BLaER1 treated with 17β-estradiol and CSF1 and Interleukin-3, amounts not matched to agents 10 nM and 100 nM (cell line): ENCODE measurements around the gene KIRREL1.

ENCODE experiments used
- H3K27ac ChIP-seq, 11 experiments: shearing (Covaris generic); formaldehyde crosslinking; 2 replicates each; pipeline ENCODE4 v1.8.1; 2022
- H3K27me3 ChIP-seq, 11 experiments: shearing (Covaris generic); formaldehyde crosslinking; 2 replicates each; pipeline ENCODE4 v1.8.1; 2022
- H3K36me3 ChIP-seq, 11 experiments: shearing (Covaris generic); formaldehyde crosslinking; 2 replicates each; pipeline ENCODE4 v1.8.1; 2022
- H3K4me1 ChIP-seq, 10 experiments: shearing (Covaris generic); formaldehyde crosslinking; 2 replicates each; pipeline ENCODE4 v1.8.1; 2022
- H3K4me2 ChIP-seq, 11 experiments: shearing (Covaris generic); formaldehyde crosslinking; 2 replicates each; pipeline ENCODE4 v1.8.1; 2022
- H3K4me3 ChIP-seq, 10 experiments: shearing (Covaris generic); formaldehyde crosslinking; 2 replicates each; pipeline ENCODE4 v1.8.1; 2022
- H3K9ac ChIP-seq, 11 experiments: shearing (Covaris generic); formaldehyde crosslinking; 2 replicates each; pipeline ENCODE4 v1.8.1; 2022
- H3K9me3 ChIP-seq, 11 experiments: shearing (Covaris generic); formaldehyde crosslinking; replicated peaks in 1 of 11; 2 replicates each; pipeline ENCODE4 v1.8.1; 2022
- H4K20me1 ChIP-seq, 11 experiments: shearing (Covaris generic); formaldehyde crosslinking; 2 replicates each; pipeline ENCODE4 v1.8.1; 2022
- Cebpa-rat ChIP-seq, 11 experiments: shearing (Covaris generic); IDR thresholded peaks; 2 replicates each; pipeline ENCODE4 v1.8.1; 2022

The KIRREL1 gene

GRCh38 chr1:158026651-158027050 lies 33.2 kb downstream of the KIRREL1 start:
- H3K36me3 ChIP-seq, result peaks cover 0 to 26% (median 15%) of the 10 kb centered on the region in 11 experiments; a peak in 10 of 22 replicates
- H4K20me1 ChIP-seq, result peaks cover 0 to 59% (median 11%) of the 10 kb centered on the region in 11 experiments; a peak in 8 of 22 replicates
- peak overlapping the region in 4 of 11 experiments; percentile 8 to 92 (median 72); a peak in 3 of 22 replicates for H3K4me2 ChIP-seq
- no peak overlapping the region for H3K9ac ChIP-seq
- peaks cover 30 to 56% (median 45%) of the 10 kb centered on the region in 10 experiments for H3K4me1 ChIP-seq
- TF ChIP-seq Cebpa-rat (IDR thresholded peaks at IDR 0.05), result no peak
- H3K4me3 ChIP-seq, result no peak overlapping the region
- H3K27me3 ChIP-seq, result no peaks in the 10 kb centered on the region
- H3K9me3 ChIP-seq, result no peaks in the 10 kb centered on the region
- H3K27ac ChIP-seq, result no peak overlapping the region

- Histone ChIP-seq H3K27ac (no peak overlapping the region), H3K4me2 (no peak overlapping the region), H3K9me3 (no peaks in the 10 kb centered on the region), H3K36me3 (peaks cover 0 to 31% (median 15%) of the 10 kb centered on the region in 11 experiments; a peak in 10 of 22 replicates), H3K27me3 (no peaks in the 10 kb centered on the region), H3K9ac (no peak overlapping the region), H3K4me1 (peaks cover 30 to 48% (median 38%) of the 10 kb centered on the region in 10 experiments), H4K20me1 (peaks cover 0 to 51% (median 11%) of the 10 kb centered on the region in 11 experiments; a peak in 7 of 22 replicates), H3K4me3 (no peak overlapping the region)
- peak in 1 of 11 experiments; percentile 29; a peak in 1 of 22 replicates for TF ChIP-seq Cebpa-rat (IDR thresholded peaks at IDR 0.05)
These were observed 34.1 kb downstream of the KIRREL1 start for GRCh38 chr1:158027508-158027907.

- Histone ChIP-seq H3K4me1 (peaks cover 21 to 33% (median 25%) of the 10 kb centered on the region in 10 experiments), H3K27ac (no peak overlapping the region), H3K4me2 (no peak overlapping the region), H3K27me3 (no peaks in the 10 kb centered on the region), H3K9ac (no peak overlapping the region), H3K9me3 (no peaks in the 10 kb centered on the region), H3K36me3 (peaks cover 0 to 32% (median 15%) of the 10 kb centered on the region in 11 experiments; a peak in 10 of 22 replicates), H3K4me3 (no peak overlapping the region), H4K20me1 (peaks cover 0 to 45% (median 4%) of the 10 kb centered on the region in 11 experiments; a peak in 6 of 22 replicates)
- no peak for TF ChIP-seq Cebpa-rat (IDR thresholded peaks at IDR 0.05)
These were observed 35.5 kb downstream of the KIRREL1 start for GRCh38 chr1:158028969-158029368.

GRCh38 chr1:158035014-158035413 lies 41.6 kb downstream of the KIRREL1 start:
- H3K27me3 ChIP-seq, result no peaks in the 10 kb centered on the region
- H3K9ac ChIP-seq, result no peak overlapping the region
- H3K4me3 ChIP-seq, result no peak overlapping the region
- no peak overlapping the region for H3K27ac ChIP-seq
- peaks cover 3 to 57% (median 16%) of the 10 kb centered on the region in 11 experiments; a peak in 13 of 22 replicates for H4K20me1 ChIP-seq
- H3K36me3 ChIP-seq, result peaks cover 0 to 22% (median 12%) of the 10 kb centered on the region in 11 experiments; a peak in 10 of 22 replicates
- H3K9me3 ChIP-seq, result no peaks in the 10 kb centered on the region
- H3K4me2 ChIP-seq, result peak overlapping the region in 2 of 11 experiments; percentile 7 to 18; a peak in 2 of 22 replicates
- H3K4me1 ChIP-seq, result peaks cover 17 to 51% (median 32%) of the 10 kb centered on the region in 10 experiments
- no peak for TF ChIP-seq Cebpa-rat (IDR thresholded peaks at IDR 0.05)

- H3K27me3 ChIP-seq, result no peaks in the 10 kb centered on the region
- peaks cover 4 to 48% (median 16%) of the 10 kb centered on the region in 11 experiments; a peak in 13 of 22 replicates for H4K20me1 ChIP-seq
- H3K36me3 ChIP-seq, result peaks cover 0 to 12% (median 6%) of the 10 kb centered on the region in 11 experiments; a peak in 6 of 22 replicates
- no peaks in the 10 kb centered on the region for H3K9me3 ChIP-seq
- H3K4me3 ChIP-seq, result no peak overlapping the region
- peaks cover 17 to 62% (median 33%) of the 10 kb centered on the region in 10 experiments for H3K4me1 ChIP-seq
- no peak for TF ChIP-seq Cebpa-rat (IDR thresholded peaks at IDR 0.05)
- peak overlapping the region in 2 of 11 experiments; percentile 53 to 58; a peak in 2 of 22 replicates for H3K27ac ChIP-seq
- H3K9ac ChIP-seq, result peak overlapping the region in 1 of 11 experiments; percentile 15; a peak in 1 of 22 replicates
- H3K4me2 ChIP-seq, result peak overlapping the region in 4 of 11 experiments; percentile 79 to 88 (median 84); a peak in 5 of 22 replicates
These were observed 42.6 kb downstream of the KIRREL1 start for GRCh38 chr1:158035976-158036583.

DNA sequence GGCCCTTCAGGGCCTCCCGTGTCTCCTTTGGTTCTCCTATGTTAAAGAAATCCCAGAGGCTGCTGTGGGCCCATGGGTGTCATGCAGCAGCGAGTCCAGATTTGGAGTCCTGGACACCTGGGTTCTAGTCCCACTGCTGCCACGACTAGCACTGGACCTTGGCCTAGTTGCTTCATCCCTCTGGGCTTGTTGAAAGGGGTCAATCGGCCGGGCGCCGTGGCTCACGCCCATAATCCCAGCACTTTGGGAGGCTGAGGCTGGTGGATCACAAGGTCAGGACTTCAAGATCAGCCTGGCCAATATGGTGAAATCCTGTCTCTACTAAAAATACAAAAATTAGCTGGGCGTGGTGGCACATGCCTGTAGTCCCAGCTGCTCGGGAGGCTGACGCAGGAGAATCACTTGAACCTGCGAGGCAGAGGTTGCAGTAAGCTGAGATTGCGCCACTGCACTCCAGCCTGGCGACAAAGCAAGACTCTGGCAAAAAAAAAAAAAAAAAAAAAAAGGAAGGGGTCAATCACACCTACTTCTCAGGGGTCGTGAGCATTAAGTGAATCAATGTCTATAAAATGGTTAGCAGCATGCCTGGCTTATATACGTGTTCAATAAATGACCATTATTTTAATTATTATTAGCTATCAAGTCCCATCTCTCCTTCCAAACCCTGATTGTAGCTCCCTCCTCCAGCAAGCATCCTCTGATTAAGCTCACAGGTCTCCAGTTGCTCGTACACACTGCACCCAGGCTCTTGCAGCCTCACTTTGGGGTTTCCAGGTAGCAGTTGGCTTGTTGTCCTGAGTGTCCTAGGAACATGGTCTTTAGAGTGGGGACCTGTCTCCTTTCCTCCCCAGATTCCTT lies 43.8 kb downstream of the KIRREL1 start:
- no peak for TF ChIP-seq Cebpa-rat (IDR thresholded peaks at IDR 0.05)
- Histone ChIP-seq H3K9me3 (no peaks in the 10 kb centered on the region), H3K4me3 (peak overlapping the region in 2 of 10 experiments; percentile 4 to 17; a peak in 1 of 20 replicates), H3K9ac (peak overlapping the region in 2 of 11 experiments; percentile 37 to 50; a peak in 3 of 22 replicates), H3K36me3 (peaks cover 0 to 5% (median 0%) of the 10 kb centered on the region in 11 experiments; a peak in 2 of 22 replicates), H4K20me1 (peaks cover 4 to 57% (median 16%) of the 10 kb centered on the region in 11 experiments; a peak in 14 of 22 replicates), H3K27ac (peak overlapping the region in 3 of 11 experiments; percentile 33 to 58 (median 53); a peak in 8 of 22 replicates), H3K4me1 (peaks cover 17 to 62% (median 33%) of the 10 kb centered on the region in 10 experiments), H3K4me2 (peak overlapping the region; percentile 42 to 88 (median 67)), H3K27me3 (no peaks in the 10 kb centered on the region)

DNA sequence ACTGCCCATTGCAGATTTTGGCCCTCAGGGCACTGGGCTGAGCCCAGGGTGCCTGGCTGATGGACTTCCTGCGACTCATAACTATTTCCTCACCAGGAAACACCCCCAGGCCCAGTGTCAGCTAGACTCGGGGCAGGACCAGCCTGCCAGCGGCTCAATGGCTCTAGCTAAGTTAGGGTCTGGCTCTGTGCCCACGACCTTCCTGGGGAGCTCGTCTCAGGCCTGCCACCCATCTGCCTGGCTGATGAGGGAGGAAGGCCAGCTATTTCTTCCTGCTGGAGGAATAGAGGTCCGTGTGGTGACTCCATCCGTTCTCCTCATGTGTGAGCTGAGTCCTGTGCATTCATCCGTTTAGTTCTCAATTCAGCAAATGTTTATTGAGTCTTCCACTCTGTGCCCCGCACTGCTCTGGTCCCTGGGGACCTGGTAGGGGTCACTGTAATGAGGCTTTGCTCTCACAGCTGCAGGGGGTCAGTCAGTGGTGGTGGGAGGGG lies 44.5 kb downstream of the KIRREL1 start:
- Histone ChIP-seq H4K20me1 (peaks cover 4 to 59% (median 16%) of the 10 kb centered on the region in 11 experiments; a peak in 14 of 22 replicates), H3K4me2 (peak overlapping the region; percentile 42 to 88 (median 67)), H3K27ac (peak overlapping the region in 3 of 11 experiments; percentile 33 to 58 (median 53); a peak in 8 of 22 replicates), H3K27me3 (no peaks in the 10 kb centered on the region), H3K9me3 (no peaks in the 10 kb centered on the region), H3K4me1 (peaks cover 17 to 62% (median 33%) of the 10 kb centered on the region in 10 experiments), H3K4me3 (peak overlapping the region in 2 of 10 experiments; percentile 4 to 17; a peak in 1 of 20 replicates), H3K9ac (peak overlapping the region in 3 of 11 experiments; percentile 2 to 50 (median 37); a peak in 3 of 22 replicates), H3K36me3 (peaks cover 0 to 5% (median 0%) of the 10 kb centered on the region in 11 experiments; a peak in 1 of 22 replicates)
- TF ChIP-seq Cebpa-rat (IDR thresholded peaks at IDR 0.05), result no peak

DNA sequence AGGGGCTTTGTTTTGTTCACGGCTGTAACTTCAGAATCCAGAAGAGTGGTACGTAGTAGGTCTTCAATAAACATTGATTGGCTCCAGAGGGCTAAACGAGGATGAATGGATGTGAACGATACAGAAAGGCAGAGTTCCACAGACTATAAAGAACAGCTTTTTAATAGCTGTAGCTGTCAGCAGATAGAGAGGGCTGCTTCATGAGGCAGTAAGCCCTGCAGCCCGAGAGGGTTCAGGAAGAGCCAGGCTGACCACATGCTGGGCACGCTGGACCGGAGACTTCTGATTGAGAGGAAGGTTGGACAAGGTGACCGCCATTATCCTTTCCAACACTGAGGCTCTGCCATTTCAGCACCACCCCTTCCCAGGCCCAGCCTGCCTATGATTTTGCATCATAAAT lies 45.3 kb downstream of the KIRREL1 start:
- H3K9ac ChIP-seq, result peak overlapping the region in 1 of 11 experiments; percentile 50; a peak in 2 of 22 replicates
- H3K4me2 ChIP-seq, result peak overlapping the region in 6 of 11 experiments; percentile 58 to 88 (median 82); a peak in 9 of 22 replicates
- H3K27ac ChIP-seq, result peak overlapping the region in 2 of 11 experiments; percentile 53 to 58; a peak in 3 of 22 replicates
- no peak overlapping the region for H3K4me3 ChIP-seq
- TF ChIP-seq Cebpa-rat (IDR thresholded peaks at IDR 0.05), result no peak
- H4K20me1 ChIP-seq, result peaks cover 4 to 66% (median 18%) of the 10 kb centered on the region in 11 experiments; a peak in 15 of 22 replicates
- H3K4me1 ChIP-seq, result peaks cover 17 to 62% (median 33%) of the 10 kb centered on the region in 10 experiments
- H3K27me3 ChIP-seq, result no peaks in the 10 kb centered on the region
- H3K9me3 ChIP-seq, result no peaks in the 10 kb centered on the region
- H3K36me3 ChIP-seq, result peaks cover 0 to 5% (median 0%) of the 10 kb centered on the region in 11 experiments; a peak in 1 of 22 replicates
